GM10266 (cell line): Measurements from ENCODE around the gene LANCL2.
"Not testable (repeated sequence)": the region's sequence is repeated elsewhere in the genome, so short reads cannot be mapped to it uniquely, and the experiment has no call there.

Experiments used
- DNase-seq: peaks from one replicate; pipeline ENCODE4 v3.0.0; 2012; ENCODE audit errors: extremely low spot score
- CTCF ChIP-seq: IDR thresholded peaks from 2 replicates; pipeline ENCODE4 v1.5.1; 2012; ENCODE audit warnings: mild to moderate bottlenecking, low read depth; ENCODE audit not compliant: control insufficient read depth, insufficient read depth; ENCODE audit errors: missing control alignments

The LANCL2 gene

GRCh38 chr7:55348502-55348901, 16.6 kb upstream of the LANCL2 start:
- TF ChIP-seq CTCF, result no peak
- DNase-seq, result no peak

- TF ChIP-seq CTCF, result no peak
- DNase-seq, result no peak
These were observed 16.0 kb upstream of the LANCL2 start for GRCh38 chr7:55349121-55349520.

GRCh38 chr7:55350281-55350680, 14.9 kb upstream of the LANCL2 start:
- no peak for DNase-seq
- TF ChIP-seq CTCF, result no peak

GRCh38 chr7:55351263-55351662, 13.9 kb upstream of the LANCL2 start:
- no peak for TF ChIP-seq CTCF
- no peak for DNase-seq

GRCh38 chr7:55352947-55353273, 12.2 kb upstream of the LANCL2 start:
- not testable (repeated sequence) for DNase-seq

- no peak for DNase-seq
- no peak for TF ChIP-seq CTCF
These were observed 4.7 kb upstream of the LANCL2 start for GRCh38 chr7:55360486-55360885.

- TF ChIP-seq CTCF, result no peak
- DNase-seq, result no peak
These were observed 3.6 kb upstream of the LANCL2 start for GRCh38 chr7:55361560-55361959.

GRCh38 chr7:55362927-55363326, 2.2 kb upstream of the LANCL2 start:
- TF ChIP-seq CTCF, result no peak
- no peak for DNase-seq
